ENCODE measurements around the gene ASCL1.

The ASCL1 gene

DNA sequence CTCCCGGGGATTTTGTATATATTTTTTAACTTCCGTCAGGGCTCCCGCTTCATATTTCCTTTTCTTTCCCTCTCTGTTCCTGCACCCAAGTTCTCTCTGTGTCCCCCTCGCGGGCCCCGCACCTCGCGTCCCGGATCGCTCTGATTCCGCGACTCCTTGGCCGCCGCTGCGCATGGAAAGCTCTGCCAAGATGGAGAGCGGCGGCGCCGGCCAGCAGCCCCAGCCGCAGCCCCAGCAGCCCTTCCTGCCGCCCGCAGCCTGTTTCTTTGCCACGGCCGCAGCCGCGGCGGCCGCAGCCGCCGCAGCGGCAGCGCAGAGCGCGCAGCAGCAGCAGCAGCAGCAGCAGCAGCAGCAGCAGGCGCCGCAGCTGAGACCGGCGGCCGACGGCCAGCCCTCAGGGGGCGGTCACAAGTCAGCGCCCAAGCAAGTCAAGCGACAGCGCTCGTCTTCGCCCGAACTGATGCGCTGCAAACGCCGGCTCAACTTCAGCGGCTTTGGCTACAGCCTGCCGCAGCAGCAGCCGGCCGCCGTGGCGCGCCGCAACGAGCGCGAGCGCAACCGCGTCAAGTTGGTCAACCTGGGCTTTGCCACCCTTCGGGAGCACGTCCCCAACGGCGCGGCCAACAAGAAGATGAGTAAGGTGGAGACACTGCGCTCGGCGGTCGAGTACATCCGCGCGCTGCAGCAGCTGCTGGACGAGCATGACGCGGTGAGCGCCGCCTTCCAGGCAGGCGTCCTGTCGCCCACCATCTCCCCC lies 777 bp downstream of the ASCL1 start:
- Histone ChIP-seq H3K9me2 (replicated peaks; ENCODE audit: insufficient read depth, low read length) (no peaks in the 10 kb centered on the region), H3F3A (ENCODE audit: insufficient read depth) (no peaks in the 10 kb centered on the region), H2AFZ (ENCODE audit: low read depth, low read length, severe bottlenecking) (no peak overlapping the region), H3K9me3 (ENCODE audit: insufficient read depth, low read length) (no peaks in the 10 kb centered on the region), H3K9ac (ENCODE audit: low read length) (no peak overlapping the region), H3K27me3 (ENCODE audit: low read length) (no peaks in the 10 kb centered on the region), H3K4me3 (ENCODE audit: insufficient read depth, low read length, poor library complexity, severe bottlenecking) (no peak overlapping the region), H3K27ac (ENCODE audit: low read depth, low read length) (no peak overlapping the region), H3K4me2 (ENCODE audit: low read depth, low read length, poor library complexity, severe bottlenecking) (no peak overlapping the region), H4K20me1 (ENCODE audit: low read depth, low read length) (no peaks in the 10 kb centered on the region), H3K36me3 (ENCODE audit: low read length) (no peaks in the 10 kb centered on the region), H3K79me2 (ENCODE audit: insufficient read depth, low read length) (no peaks in the 10 kb centered on the region)
- no peak for TF ChIP-seq EZH2phosphoT487 (conservative IDR thresholded peaks at IDR 0.05; ENCODE audit: low read length)
- TF ChIP-seq, protein P1, sequence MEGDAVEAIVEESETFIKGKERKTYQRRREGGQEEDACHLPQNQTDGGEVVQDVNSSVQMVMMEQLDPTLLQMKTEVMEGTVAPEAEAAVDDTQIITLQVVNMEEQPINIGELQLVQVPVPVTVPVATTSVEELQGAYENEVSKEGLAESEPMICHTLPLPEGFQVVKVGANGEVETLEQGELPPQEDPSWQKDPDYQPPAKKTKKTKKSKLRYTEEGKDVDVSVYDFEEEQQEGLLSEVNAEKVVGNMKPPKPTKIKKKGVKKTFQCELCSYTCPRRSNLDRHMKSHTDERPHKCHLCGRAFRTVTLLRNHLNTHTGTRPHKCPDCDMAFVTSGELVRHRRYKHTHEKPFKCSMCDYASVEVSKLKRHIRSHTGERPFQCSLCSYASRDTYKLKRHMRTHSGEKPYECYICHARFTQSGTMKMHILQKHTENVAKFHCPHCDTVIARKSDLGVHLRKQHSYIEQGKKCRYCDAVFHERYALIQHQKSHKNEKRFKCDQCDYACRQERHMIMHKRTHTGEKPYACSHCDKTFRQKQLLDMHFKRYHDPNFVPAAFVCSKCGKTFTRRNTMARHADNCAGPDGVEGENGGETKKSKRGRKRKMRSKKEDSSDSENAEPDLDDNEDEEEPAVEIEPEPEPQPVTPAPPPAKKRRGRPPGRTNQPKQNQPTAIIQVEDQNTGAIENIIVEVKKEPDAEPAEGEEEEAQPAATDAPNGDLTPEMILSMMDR (IDR thresholded peaks at IDR 0.05; ENCODE audit: insufficient read depth, low read length, poor library complexity, severe bottlenecking), result no peak

DNA sequence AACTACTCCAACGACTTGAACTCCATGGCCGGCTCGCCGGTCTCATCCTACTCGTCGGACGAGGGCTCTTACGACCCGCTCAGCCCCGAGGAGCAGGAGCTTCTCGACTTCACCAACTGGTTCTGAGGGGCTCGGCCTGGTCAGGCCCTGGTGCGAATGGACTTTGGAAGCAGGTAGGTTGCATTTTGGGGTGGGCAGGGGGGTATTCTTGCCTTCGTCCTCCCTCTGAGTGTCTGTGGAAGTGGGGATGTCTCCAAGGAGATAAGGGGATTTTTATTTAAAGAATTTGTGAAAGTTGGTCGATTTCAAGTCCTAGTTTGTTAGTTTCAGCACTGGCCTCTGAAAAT lies 1.3 kb downstream of the ASCL1 start:
- Histone ChIP-seq H3K27ac (ENCODE audit: low read depth, low read length) (no peak overlapping the region), H2AFZ (ENCODE audit: low read depth, low read length, severe bottlenecking) (no peak overlapping the region), H3F3A (ENCODE audit: insufficient read depth) (no peaks in the 10 kb centered on the region), H3K9me2 (replicated peaks; ENCODE audit: insufficient read depth, low read length) (no peaks in the 10 kb centered on the region), H3K9me3 (ENCODE audit: insufficient read depth, low read length) (no peaks in the 10 kb centered on the region), H3K4me3 (ENCODE audit: insufficient read depth, low read length, poor library complexity, severe bottlenecking) (no peak overlapping the region), H3K9ac (ENCODE audit: low read length) (no peak overlapping the region), H3K79me2 (ENCODE audit: insufficient read depth, low read length) (no peaks in the 10 kb centered on the region), H3K4me2 (ENCODE audit: low read depth, low read length, poor library complexity, severe bottlenecking) (no peak overlapping the region), H3K27me3 (ENCODE audit: low read length) (no peaks in the 10 kb centered on the region), H4K20me1 (ENCODE audit: low read depth, low read length) (no peaks in the 10 kb centered on the region), H3K36me3 (ENCODE audit: low read length) (no peaks in the 10 kb centered on the region)
- no peak for TF ChIP-seq EZH2phosphoT487 (conservative IDR thresholded peaks at IDR 0.05; ENCODE audit: low read length)
- TF ChIP-seq, protein P1 (IDR thresholded peaks at IDR 0.05; ENCODE audit: insufficient read depth, low read length, poor library complexity, severe bottlenecking), result no peak

- H3F3A ChIP-seq (ENCODE audit: insufficient read depth), result no peaks in the 10 kb centered on the region
- no peaks in the 10 kb centered on the region for H3K9me2 ChIP-seq (replicated peaks; ENCODE audit: insufficient read depth, low read length)
- H3K9me3 ChIP-seq (ENCODE audit: insufficient read depth, low read length), result no peaks in the 10 kb centered on the region
- no peaks in the 10 kb centered on the region for H3K27me3 ChIP-seq (ENCODE audit: low read length)
- TF ChIP-seq, protein P1 (IDR thresholded peaks at IDR 0.05; ENCODE audit: insufficient read depth, low read length, poor library complexity, severe bottlenecking), result no peak
- no peak for TF ChIP-seq EZH2phosphoT487 (conservative IDR thresholded peaks at IDR 0.05; ENCODE audit: low read length)
- H3K4me3 ChIP-seq (ENCODE audit: insufficient read depth, low read length, poor library complexity, severe bottlenecking), result no peak overlapping the region
- H3K36me3 ChIP-seq (ENCODE audit: low read length), result no peaks in the 10 kb centered on the region
- H4K20me1 ChIP-seq (ENCODE audit: low read depth, low read length), result no peaks in the 10 kb centered on the region
- no peak overlapping the region for H3K4me2 ChIP-seq (ENCODE audit: low read depth, low read length, poor library complexity, severe bottlenecking)
- no peak overlapping the region for H3K9ac ChIP-seq (ENCODE audit: low read length)
- no peak overlapping the region for H3K27ac ChIP-seq (ENCODE audit: low read depth, low read length)
- no peak overlapping the region for H2AFZ ChIP-seq (ENCODE audit: low read depth, low read length, severe bottlenecking)
- no peaks in the 10 kb centered on the region for H3K79me2 ChIP-seq (ENCODE audit: insufficient read depth, low read length)
Measured at GRCh38 chr12:102959391-102959790, 1.9 kb downstream of the ASCL1 start.

Data from SU-DHL-6 (cell line).